Fibroblast of peridontal ligament (primary cell): Measurements from ENCODE around the gene SETD2.
"Not testable (repeated sequence)": the region's sequence is repeated elsewhere in the genome, so short reads cannot be mapped to it uniquely, and the experiment has no call there.

ENCODE experiments used
- DNase-seq: peaks from one replicate; pipeline ENCODE4 v3.0.0-alpha.2; 2010; ENCODE audit errors: extremely low read depth

The SETD2 gene, protein sequence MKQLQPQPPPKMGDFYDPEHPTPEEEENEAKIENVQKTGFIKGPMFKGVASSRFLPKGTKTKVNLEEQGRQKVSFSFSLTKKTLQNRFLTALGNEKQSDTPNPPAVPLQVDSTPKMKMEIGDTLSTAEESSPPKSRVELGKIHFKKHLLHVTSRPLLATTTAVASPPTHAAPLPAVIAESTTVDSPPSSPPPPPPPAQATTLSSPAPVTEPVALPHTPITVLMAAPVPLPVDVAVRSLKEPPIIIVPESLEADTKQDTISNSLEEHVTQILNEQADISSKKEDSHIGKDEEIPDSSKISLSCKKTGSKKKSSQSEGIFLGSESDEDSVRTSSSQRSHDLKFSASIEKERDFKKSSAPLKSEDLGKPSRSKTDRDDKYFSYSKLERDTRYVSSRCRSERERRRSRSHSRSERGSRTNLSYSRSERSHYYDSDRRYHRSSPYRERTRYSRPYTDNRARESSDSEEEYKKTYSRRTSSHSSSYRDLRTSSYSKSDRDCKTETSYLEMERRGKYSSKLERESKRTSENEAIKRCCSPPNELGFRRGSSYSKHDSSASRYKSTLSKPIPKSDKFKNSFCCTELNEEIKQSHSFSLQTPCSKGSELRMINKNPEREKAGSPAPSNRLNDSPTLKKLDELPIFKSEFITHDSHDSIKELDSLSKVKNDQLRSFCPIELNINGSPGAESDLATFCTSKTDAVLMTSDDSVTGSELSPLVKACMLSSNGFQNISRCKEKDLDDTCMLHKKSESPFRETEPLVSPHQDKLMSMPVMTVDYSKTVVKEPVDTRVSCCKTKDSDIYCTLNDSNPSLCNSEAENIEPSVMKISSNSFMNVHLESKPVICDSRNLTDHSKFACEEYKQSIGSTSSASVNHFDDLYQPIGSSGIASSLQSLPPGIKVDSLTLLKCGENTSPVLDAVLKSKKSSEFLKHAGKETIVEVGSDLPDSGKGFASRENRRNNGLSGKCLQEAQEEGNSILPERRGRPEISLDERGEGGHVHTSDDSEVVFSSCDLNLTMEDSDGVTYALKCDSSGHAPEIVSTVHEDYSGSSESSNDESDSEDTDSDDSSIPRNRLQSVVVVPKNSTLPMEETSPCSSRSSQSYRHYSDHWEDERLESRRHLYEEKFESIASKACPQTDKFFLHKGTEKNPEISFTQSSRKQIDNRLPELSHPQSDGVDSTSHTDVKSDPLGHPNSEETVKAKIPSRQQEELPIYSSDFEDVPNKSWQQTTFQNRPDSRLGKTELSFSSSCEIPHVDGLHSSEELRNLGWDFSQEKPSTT (N-terminal part only)

DNA sequence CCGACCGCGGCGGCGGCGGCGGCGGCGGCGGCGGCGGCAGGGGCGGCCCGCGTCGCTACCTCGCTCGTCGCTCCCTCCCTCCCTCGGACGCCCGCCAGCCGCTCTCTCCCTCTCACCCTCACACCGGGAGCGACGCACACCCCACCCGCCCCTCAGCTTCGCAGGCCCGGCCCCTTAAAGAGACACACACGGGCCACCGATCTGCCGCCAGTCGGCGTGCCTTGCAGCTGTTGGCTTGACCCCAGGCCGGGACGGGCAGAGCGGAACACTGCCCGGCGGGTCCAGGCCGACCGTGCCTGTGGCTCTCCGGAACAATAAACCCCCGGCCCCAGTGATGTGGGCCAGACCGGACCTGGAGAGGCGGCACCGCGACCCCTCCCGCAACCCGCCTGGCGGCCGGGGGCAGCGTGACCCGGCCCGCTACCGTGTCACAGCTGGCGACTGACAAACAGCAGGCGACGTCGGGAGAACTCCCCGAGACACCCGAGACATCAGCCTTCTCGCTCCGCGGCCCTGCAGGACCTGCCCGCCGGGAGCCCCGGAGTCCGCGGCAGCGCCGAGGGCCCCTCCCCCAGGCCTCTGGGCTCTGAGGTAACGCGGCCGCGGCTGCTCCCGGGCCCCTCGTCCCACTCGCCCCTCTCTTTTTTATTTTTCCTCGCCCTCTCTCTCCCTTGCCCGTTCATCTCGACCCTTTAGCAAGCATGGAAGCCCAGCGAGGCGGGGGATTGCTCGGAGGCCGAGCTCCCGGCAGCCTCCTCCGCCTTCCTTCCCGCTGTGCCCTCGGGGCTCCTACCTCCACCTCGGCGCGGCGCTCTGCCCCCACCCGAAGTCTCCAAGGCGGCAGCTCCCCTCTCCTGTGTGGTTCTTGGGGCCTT, at the start of gene SETD2:
Gene SETD2 (minus strand): TSS at position 107 of the 875 bp plus-strand sequence. CDS start 189 bp downstream, outside the sequence.
- peak; percentile 85 for DNase-seq

DNA sequence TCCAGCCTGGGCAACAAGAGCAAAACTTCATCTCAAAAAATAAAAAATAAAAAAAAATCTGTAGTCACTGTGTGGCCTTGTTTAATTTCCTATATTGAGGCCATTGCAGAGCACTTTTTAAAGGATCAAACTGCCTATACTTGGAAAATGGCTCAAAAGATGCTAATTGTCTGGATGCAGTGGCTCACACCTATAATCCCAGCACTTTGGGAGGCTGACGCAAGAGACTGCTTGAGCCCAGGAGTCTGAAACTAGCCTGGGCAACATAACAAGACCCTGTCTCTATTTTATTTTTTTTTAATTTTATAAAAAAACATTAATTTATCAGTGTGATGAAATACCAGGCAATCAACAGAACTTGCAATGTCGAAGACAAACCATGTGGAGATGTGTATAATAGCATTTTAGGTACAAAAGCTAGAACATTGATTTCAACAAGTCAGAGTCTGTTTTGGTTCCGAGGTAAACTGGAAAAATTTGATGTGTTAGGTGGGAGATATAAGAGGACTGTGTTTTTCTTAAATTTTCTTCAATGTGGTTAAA, 47.0 kb upstream of the SETD2 start:
- no peak for DNase-seq

DNA sequence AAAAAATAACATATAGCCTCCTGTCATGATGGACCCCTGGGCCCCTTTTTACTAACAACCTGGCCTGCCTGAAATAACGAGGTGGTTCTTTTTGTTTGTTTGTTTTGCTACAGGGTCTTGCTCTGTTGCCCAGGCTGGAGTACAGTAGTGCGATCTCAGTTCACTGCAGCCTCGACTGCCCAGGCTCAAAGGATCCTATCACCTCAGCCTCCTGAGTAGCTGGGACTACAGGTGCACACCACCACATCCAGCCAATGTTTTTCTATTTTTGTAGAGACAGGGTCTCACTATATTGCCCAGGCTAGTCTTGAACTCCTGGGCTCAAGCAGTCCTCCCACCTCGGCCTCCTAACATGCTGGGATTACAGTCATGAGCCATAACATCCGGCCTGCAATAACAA, 42.1 kb upstream of the SETD2 start:
- not testable (repeated sequence) for DNase-seq

DNA sequence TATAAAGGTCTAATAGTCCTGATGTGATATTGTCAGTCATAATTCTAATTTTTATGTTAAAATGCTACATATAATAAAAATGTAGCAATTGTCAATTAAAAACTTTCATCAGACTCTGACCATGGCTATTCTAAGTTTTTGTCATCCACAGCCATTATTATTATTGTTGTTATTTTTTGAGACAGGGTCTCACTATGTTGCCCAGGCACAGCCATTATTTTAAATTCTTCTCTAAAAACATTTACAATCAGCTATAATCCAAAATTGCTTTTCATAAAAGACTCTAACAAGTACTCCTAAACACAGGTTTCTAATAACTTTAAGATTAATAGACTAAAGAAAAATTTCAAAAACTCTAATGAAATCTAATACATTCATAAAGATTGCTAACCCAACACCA, 41.0 kb upstream of the SETD2 start:
- no peak for DNase-seq

DNA sequence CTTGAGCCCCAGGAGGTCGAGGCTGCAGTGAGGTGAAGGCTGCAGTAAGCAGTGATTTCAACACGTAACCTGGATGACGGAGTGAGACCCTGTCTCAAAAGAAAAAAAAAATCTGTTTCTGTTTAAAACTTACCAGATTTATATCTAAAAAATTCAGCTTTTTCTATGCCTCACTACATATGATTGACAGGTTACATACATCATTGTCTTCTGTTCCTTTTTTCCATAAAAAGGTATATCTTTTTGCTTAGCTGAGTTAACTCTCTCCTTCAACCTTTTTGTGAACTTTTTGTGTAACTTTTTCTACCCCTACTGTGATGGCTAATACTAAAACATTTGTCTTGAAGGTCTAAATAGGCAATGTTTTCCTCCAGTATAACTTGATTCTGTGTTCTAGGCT, 38.6 kb upstream of the SETD2 start:
- no peak for DNase-seq

DNA sequence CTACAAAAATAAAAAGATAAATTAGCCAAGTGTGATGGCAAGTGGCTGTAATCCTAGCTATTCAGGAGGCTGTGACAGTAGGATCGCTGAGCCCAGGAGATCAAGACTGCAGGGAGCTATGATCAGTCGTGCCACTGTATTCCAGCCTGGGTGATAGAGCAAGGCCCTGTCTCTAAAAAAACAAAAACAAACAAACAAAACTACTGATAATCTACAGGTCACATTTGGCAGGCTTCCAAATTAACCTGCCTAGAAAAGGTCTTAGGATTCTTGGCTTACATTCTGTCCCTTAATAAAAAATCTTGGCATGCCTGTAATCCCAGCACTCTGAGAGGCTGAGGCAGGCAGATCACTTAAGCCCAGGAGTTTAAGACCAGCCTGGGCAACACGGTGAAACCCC, 33.4 kb upstream of the SETD2 start:
- no peak for DNase-seq

DNA sequence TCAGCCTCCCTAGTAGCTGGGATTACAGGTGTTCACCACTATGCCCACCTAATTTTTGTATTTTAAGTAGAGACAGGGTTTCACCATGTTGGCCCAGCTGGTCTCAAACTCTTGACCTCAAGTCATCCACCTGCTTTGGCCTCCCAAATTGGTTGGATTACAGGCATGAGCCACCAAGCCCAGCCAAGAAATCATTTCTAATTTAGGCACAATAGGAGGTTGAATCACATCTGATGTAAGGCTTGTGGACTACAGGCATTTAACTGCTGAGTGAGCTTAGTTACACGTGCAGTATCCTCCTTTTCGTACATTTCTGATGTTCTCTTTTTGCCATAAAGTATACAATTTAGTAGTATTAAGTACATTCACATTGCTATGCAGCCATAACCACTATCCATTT, 31.1 kb upstream of the SETD2 start:
- no peak for DNase-seq

DNA sequence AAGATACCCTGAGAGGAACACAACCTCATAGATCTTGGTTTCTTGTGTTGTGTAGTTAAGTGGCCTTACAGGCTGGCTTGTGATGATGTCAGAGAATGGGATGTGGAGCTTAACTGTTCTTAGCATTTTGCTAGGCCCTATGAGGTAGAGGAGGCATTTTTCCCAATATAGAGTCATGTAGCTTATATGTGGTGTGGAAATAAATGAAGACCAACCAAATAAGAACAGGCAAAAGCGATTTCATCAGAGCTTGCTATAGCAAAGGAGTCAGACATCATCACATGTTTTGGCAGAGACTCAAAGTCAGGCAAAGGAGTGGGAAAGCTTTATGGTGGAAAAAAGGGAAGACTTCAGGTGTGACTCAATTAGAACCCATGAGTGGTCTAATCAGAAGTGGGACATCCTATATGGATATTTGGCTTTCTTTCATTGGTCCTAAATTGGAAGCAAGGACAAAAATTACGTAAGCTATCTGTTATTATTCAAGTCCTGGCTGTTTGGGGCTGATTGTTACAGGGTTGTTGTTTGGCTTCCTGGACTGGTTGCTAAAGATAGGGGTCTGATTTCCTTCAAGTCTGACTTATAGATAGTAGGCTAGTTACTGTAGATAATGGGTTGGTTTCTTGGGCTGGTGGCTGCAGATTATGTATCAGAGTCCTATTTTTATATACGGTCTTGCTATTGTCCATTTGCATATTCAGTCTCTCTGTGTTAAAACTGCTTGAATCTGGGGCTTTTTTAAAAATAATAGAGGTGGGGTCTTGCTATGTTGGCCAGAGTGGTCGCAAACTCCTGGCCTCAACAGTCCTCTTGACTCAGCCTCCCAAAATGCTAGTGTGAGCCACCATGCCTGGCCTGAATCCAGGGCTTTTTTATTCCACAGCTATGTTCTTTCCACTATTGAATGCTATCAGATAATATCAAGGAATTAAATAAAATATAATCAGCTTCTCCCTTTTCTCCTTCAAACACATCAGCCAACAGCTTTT, 30.3 kb upstream of the SETD2 start:
- peak; percentile 59 for DNase-seq

DNA sequence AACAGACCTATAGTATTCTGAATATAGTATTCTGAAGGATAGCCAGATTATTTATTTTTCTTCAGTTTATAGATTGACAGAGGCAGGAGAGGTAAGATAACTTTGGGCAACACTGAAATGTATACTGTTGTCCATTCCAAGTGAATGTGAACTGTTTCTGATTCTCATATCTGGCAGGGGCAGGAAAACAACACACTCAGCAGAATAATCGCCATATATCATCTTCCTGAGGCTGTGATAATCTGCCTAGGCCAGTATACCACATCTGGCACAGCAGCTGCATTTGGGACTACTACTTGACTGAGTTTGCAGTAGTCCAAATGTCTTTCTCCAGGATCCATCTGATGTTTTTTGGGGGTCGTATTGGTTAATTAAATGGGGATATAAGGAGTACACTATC, 22.4 kb upstream of the SETD2 start:
- no peak for DNase-seq

DNA sequence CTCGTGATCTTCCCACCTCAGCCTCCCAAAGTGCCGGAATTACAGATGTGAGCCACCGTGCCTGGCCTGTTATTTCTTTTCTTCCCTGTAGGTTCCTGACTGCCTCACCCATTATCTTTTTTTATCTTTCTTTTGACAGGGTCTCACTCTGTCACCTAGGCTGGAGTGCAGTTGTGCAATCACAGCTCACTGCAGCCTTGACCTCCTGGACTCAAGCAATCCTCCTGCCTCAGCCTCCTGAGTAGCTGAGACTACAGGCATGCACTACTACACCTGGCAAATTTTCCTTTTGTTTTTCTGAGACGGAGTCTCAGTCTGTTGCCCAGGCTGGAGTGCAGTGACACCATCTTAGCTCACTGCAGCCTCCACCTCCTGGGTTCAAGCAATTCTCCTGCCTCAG, 17.8 kb upstream of the SETD2 start:
- not testable (repeated sequence) for DNase-seq

DNA sequence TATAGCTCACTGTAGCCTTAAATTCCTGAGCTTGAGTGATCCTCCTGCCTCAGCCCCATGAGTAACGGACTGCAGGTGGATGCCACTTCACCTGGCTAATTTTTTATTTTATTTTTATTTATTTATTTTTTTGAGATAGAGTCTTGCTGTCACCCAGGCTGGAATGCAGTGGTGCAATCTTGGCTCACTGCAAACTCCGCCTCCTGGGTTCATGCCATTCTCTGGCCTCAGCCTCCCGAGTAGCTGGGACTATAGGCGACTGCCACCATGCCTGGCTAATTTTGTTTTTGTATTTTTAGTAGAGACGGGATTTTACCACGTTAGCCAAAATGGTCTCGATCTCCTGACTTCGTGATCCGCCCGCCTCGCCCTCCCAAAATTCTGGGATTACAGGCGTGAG, 16.1 kb upstream of the SETD2 start:
- not testable (repeated sequence) for DNase-seq

DNA sequence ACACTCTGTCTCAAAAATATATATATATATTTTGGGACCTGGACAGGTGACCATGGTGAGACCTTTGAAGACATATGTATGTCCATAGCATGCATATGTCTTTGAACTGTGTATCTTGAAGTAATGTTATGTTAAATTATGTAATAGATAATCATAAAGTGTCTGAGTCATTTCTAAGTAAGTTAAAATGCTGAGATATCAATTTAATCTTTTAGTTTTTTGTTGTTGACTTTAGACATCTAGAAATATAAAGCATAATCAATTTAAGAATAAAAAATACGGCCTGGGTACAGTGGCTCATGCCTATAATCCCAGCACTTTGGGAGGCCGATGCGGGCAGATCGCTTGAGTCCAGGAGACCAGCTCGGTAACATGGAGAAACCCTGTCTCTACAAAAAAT, 12.7 kb upstream of the SETD2 start:
- no peak for DNase-seq

DNA sequence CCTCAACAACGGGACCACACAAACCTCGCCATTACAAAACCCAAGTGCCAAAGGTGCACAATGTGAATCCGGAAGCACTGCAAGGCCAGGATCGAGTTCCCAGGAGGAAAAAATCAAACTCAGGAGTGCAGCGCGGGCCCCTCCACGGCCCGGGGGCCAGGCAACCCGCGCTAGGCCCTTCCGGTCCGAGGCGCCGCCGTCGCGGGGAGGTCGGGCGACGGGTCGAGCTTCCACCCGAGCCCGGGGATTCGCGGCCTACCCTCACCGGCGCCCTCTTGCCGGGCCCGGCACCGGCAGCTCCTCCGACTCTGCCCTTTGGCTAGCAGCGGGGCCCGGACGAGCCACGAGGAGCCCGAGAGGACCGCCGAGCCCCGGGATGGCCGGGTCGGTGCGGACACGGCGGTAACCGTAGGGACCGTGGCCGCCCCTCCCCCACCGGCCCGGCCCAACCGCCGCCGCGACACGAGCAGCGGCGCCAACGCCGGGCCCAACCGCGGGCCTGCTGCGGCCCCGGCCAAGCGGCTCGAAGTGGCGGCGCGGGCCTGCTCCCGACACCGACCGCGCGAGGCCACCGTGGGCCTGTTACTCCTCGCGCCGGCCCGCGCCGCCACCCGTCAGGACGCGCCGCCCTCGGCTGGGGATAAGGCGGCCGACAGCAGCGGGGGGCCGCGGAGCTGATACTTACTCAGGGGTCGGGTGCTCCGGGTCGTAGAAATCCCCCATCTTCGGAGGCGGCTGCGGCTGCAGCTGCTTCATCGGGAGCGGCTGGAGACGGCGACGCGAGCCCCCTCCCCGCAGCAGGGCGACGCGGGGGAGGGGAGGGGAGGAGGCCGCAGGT, 525 bp downstream of the SETD2 start:
- peak; percentile 39 for DNase-seq

DNA sequence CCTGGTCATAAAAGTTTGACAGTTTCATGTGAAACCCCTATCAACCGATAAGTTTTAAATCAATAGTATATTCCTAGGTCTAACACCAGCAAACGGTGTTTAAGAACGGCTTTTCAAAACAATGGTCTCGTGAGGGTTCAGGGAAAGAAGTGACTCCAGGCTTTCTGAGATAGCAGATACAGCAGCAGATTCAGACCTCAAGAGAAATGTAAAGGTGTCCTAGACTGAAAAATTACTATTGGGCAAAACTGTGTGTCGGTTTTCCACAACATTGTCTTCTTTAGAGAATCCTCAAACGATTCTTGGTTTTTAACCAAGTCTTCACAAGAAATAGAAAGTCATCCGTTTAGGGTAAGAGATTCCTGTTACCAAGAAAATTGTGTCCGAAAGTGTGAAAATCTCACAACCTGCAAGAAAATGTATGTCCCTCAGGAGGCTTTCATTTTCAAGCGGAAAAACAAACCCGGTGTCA, 1.2 kb downstream of the SETD2 start:
- DNase-seq = peak; percentile 26

DNA sequence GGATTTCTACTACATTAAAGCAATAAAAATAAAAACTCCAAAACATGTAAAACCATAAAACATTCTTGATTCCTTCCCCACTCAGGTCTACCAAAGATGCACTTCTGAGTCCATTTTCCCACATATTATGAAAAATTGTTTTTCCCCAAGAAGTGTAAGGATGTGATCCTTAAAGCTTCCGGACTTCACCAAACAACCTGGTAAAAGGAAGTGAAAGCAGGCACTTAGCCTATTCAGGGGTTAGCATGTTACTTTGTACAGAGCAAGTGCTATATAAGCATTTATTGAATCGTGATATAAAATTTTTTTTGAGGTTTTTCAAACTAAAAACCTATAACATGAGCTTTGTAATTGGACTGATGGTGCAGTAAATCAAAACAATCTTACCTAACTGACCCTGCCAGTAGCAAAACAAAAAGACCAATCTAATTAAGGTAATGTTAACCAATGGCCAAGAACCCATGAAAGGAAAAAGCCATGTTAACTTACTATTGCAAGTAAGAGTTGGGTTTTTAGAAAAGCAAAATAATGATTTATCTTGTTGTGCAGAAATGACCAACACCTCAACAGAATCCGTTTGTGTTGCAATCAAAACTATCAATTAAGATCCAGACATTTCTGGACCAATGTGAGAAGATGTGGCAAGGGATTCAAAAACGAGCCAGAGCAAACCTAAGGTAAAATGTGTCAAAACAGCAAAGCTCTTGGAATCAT, 1.8 kb downstream of the SETD2 start:
- DNase-seq = no peak

DNA sequence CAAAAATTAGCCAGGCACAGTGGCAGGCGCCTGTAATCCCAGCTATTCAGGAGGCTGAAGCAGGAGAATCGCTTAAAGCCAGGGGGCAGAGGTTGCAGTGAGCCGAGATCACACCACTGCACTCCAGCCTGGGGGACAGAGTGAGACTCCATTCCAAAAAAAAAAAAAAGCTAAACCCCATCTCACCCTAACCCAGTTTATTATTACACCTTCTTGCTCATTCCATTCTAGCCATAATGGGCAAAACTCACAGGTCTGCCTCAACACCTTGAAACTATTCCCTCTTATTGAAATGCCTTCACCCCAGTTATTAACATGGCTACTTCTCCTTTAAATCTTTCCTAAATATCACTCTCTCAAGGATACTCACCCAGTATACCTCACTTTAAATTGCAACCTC, 4.1 kb downstream of the SETD2 start:
- DNase-seq = no peak

DNA sequence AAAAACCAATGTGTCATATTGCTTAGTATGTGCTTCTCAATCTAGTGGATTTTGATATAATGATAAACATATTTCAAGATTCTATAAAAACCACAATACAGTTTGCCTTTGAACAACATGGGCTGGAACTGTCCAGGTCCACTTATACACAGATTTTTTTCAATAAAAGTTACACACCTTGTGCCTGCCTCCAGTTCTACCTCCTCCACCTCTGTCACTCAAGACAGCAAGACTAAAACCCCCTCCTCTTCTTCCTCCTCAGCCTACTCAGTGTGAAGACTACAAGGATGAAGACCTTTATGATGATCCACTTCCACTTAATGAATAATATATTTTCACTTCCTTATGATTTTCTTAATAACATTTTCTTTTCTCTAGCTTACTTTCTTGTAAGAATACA, 5.7 kb downstream of the SETD2 start:
- no peak for DNase-seq

DNA sequence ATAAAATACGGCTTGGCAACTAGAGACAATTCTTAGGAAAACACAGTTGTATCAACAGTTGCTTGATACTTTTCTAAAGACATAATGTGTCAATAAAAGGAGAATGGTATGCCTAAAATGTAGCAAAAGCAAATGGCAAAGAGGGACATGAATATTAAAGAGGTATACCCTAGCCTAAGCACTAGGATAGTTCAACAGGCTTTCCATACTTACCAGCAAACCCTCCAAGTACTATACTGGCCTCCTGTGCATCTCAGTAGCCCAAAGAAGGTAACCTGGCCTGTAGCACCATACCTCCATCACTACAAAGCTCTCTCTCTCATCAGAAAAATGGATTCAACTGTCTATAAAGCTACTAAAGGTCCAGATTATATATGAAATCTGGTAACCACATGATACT, 7.5 kb downstream of the SETD2 start:
- no peak for DNase-seq
